GM12878 (cell line): Measurements from ENCODE around the gene ASTL. TPM values are rescaled to one million over a fixed set of nuclear protein-coding genes. Genes with fewer than 3 reads are reported as not detected.

Experiments
- ATAC-seq: fragments of 200-7000 bp; cut with Tn5 transposase; 3 replicates; pipeline ENCODE4 v1.9.1; 2020; ENCODE audit warnings: mild to moderate bottlenecking, moderate library complexity
- BruUV-seq: library from RNA; stranded (reverse); fragments of 400-500 nt; replicated peaks from 2 replicates; lab custom pipeline; 2021; lab: Mats Ljungman, UMichigan
- CTCF ChIA-PET: fragments of 300-600 bp; sonication (Branson Sonifier 250); formaldehyde crosslinking; extraction: SDS; loops from one replicate; lab custom pipeline; 2021; ENCODE audit warnings: inconsistent platforms; lab: Yijun Ruan, JAX
- POLR2A ChIA-PET: fragments of 350-600 bp; formaldehyde crosslinking; extraction: SDS; loops from one replicate; lab custom pipeline; 2021; ENCODE audit warnings: inconsistent platforms; lab: Charles Lee
- RAD21 ChIA-PET: fragments of 300-600 bp; sonication (Branson Sonifier 250); formaldehyde crosslinking; loops from one replicate; lab custom pipeline; 2023; ENCODE audit warnings: antibody characterized with exemption; ENCODE audit not compliant: unreplicated experiment; lab: Charles Lee
- SMC1A ChIA-PET: fragments of 300-600 bp; sonication (Branson Sonifier 250); formaldehyde crosslinking; loops from one replicate; lab custom pipeline; 2023; ENCODE audit not compliant: unreplicated experiment, uncharacterized antibody; lab: Charles Lee
- DNase-seq: peaks from one replicate; pipeline ENCODE4 v3.0.0-alpha.2; 2011; ENCODE audit warnings: low read depth, low spot score
- FAIRE-seq: peaks from 3 replicates; lab custom pipeline; 2011; peaks lifted over from hg19 to GRCh38; lab: Jason Lieb, UNC
- H2AFZ ChIP-seq: 2 replicates; pipeline ENCODE4 v1.6.0; 2011; ENCODE audit warnings: low read depth, low read length, control low read depth; ENCODE audit not compliant: control insufficient read depth
- H3K27ac ChIP-seq: 2 replicates; pipeline ENCODE4 v1.5.1; 2011; ENCODE audit warnings: control low read depth; ENCODE audit not compliant: control insufficient read depth, insufficient read depth
- H3K27me3 ChIP-seq, 2 experiments: replicated peaks in 1 of 2; 2 replicates each; pipeline versions ENCODE4 v1.6.0 to v1.6.1; 2011; ENCODE audit warnings: low read length in 1 of 2; ENCODE audit not compliant: control insufficient read depth in 2 of 2, insufficient read depth in 2 of 2
- H3K36me3 ChIP-seq, 2 experiments: 2 replicates each; pipeline ENCODE4 v1.5.1; 2011; ENCODE audit warnings: low read length in 1 of 2; ENCODE audit not compliant: control insufficient read depth in 2 of 2, insufficient read depth in 2 of 2
- H3K4me1 ChIP-seq: 2 replicates; pipeline ENCODE4 v1.6.1; 2011; ENCODE audit warnings: mild to moderate bottlenecking, low read length, moderate library complexity, mixed read lengths; ENCODE audit not compliant: control insufficient read depth, insufficient read depth
- H3K4me2 ChIP-seq: 2 replicates; pipeline ENCODE4 v1.6.0; 2011; ENCODE audit warnings: control low read depth; ENCODE audit not compliant: control insufficient read depth, insufficient read depth
- H3K4me3 ChIP-seq: fragments of 200-600 bp; sonication (generic); 2 replicates; pipeline ENCODE4 v1.5.1; 2016
- H3K79me2 ChIP-seq: 2 replicates; pipeline ENCODE4 v1.6.0; 2011; ENCODE audit warnings: low read length; ENCODE audit not compliant: control insufficient read depth, insufficient read depth
- H3K9ac ChIP-seq: 2 replicates; pipeline ENCODE4 v1.8.0; 2011; ENCODE audit warnings: low read length, control low read depth, mixed read lengths; ENCODE audit not compliant: control insufficient read depth, insufficient read depth
- H3K9me3 ChIP-seq: replicated peaks from 3 replicates; pipeline ENCODE4 v1.5.1; 2011; ENCODE audit warnings: mild to moderate bottlenecking, low read length; ENCODE audit not compliant: control insufficient read depth, insufficient read depth
- H4K20me1 ChIP-seq: 2 replicates; pipeline ENCODE4 v1.6.0; 2011; ENCODE audit not compliant: control insufficient read depth, insufficient read depth
- ASH2L ChIP-seq: fragments of 300-600, 200-600 bp; sonication (generic); IDR thresholded peaks from 2 replicates; pipeline ENCODE4 v1.6.1; 2017; ENCODE audit warnings: low read depth, mild to moderate bottlenecking, borderline replicate concordance
- CHD1 ChIP-seq: IDR thresholded peaks from 2 replicates; pipeline ENCODE4 v1.6.1; 2012; ENCODE audit warnings: low read depth, low read length, improper control_type of control experiment
- EP300 ChIP-seq, 2 experiments: fragments of 150-350 bp in 1 of 2; IDR thresholded peaks; 2 replicates each; pipeline ENCODE4 v1.6.1; 2011 to 2012; ENCODE audit warnings: low read depth in 2 of 2, low read length in 2 of 2, borderline replicate concordance in 1 of 2, improper control_type of control experiment in 1 of 2, inconsistent platforms in 1 of 2; ENCODE audit not compliant: control insufficient read depth in 1 of 2
- EZH2 ChIP-seq: IDR thresholded peaks from 2 replicates; pipeline ENCODE4 v1.6.1; 2012; ENCODE audit warnings: low read depth, mild to moderate bottlenecking, control low read depth, inconsistent platforms, low read length, borderline replicate concordance; ENCODE audit not compliant: control insufficient read depth
- FOXK2 ChIP-seq: fragments of 450-650 bp; IDR thresholded peaks from 2 replicates; pipeline ENCODE4 v1.6.1; 2017; ENCODE audit warnings: mild to moderate bottlenecking, moderate library complexity
- RELA ChIP-seq: fragments of 450-650 bp; IDR thresholded peaks from 2 replicates; pipeline ENCODE4 v1.8.0; 2014; ENCODE audit warnings: borderline replicate concordance; ENCODE audit not compliant: partially characterized antibody
- SMAD5 ChIP-seq: IDR thresholded peaks from 2 replicates; pipeline ENCODE4 v1.6.1; 2016; ENCODE audit warnings: antibody characterized with exemption, low read depth
- SMARCA5 ChIP-seq: fragments of 450-650 bp; IDR thresholded peaks from 2 replicates; pipeline ENCODE4 v1.6.1; 2017; ENCODE audit warnings: mild to moderate bottlenecking
- SMC3 ChIP-seq: IDR thresholded peaks from 2 replicates; pipeline ENCODE4 v1.6.1; 2011; ENCODE audit warnings: low read length, improper control_type of control experiment, borderline replicate concordance
- SUZ12 ChIP-seq: fragments of 200-600 bp; sonication (generic); IDR thresholded peaks from one replicate; pipeline ENCODE4 v1.6.1; 2018; ENCODE audit warnings: antibody characterized with exemption, mild to moderate bottlenecking; ENCODE audit not compliant: unreplicated experiment
- TCF12 ChIP-seq: IDR thresholded peaks from 2 replicates; pipeline ENCODE4 v1.6.1; 2011; ENCODE audit warnings: low read depth, mild to moderate bottlenecking, low read length
- YBX1 ChIP-seq: fragments of 450-650 bp; IDR thresholded peaks from 2 replicates; pipeline ENCODE4 v1.6.1; 2016; ENCODE audit warnings: antibody characterized with exemption
- WGBS: methylation state at CpG from one replicate; pipeline ENCODE4 v1.1.6; 2016; ENCODE audit warnings: low lambda C conversion rate; ENCODE audit not compliant: insufficient replicate concordance, insufficient coverage; ENCODE audit errors: missing lambda C conversion rate; 5-methylcytosine and 5-hydroxymethylcytosine counted together
- in situ Hi-C: fragments of 300-500 bp; cut with MboI; formaldehyde crosslinking; loops from 9 replicates; pipeline ENCODE4 v1.14.3; 2018; ENCODE audit warnings: mixed read lengths
- intact Hi-C: fragments of 100-400 bp; cut with micrococcal nuclease; formaldehyde crosslinking; loops from one replicate; pipeline ENCODE4 v1.14.2; 2022; ENCODE audit not compliant: unreplicated experiment
- polyA plus RNA-seq, 11 experiments: library from polyadenylated mRNA; depleted of rRNA in 4 of 11; unstranded in 6 of 11; stranded (reverse) in 5 of 11; fragments of >200 nt; fragmentation: Nextera tagmentation in 4 of 11; fragmentation: Illumina TruSeq in 1 of 11; extraction: Ambion mirVana in 4 of 11; extraction: Trizol in 1 of 11; gene quantifications; 1 replicate in 1 of 11; 2 replicates in 10 of 11; pipeline versions ENCODE4 v1.2.1 to v1.2.3, GENCODE V29; 2011 to 2016; ENCODE audit warnings: inconsistent platforms in 2 of 11, missing spikeins in 2 of 11, low read depth in 1 of 11
- total RNA-seq, 4 experiments: library from RNA; depleted of rRNA in 3 of 4; stranded (reverse); fragments of >200 nt in 3 of 4; fragmentation: Illumina TruSeq in 1 of 4; extraction: Trizol in 1 of 4; gene quantifications; 2 replicates each; pipeline versions ENCODE4 v1.2.1 to v1.2.3, GENCODE V29; 2013 to 2021
- TF ChIP-seq, protein P1 (sequence below): fragments of 450-650 bp; IDR thresholded peaks from 2 replicates; pipeline ENCODE4 v1.6.1; 2017; ENCODE audit warnings: borderline replicate concordance
- TF ChIP-seq, protein P2 (sequence below): fragments of 450-650 bp; conservative IDR thresholded peaks from 2 replicates; pipeline ENCODE4 v1.6.1; 2017; ENCODE audit warnings: mild to moderate bottlenecking, moderate library complexity
- TF ChIP-seq, protein P3 (sequence below): IDR thresholded peaks from 2 replicates; pipeline ENCODE4 v1.6.1; 2011; ENCODE audit warnings: borderline replicate concordance, low read depth, mild to moderate bottlenecking, moderate library complexity, mixed read lengths, low read length; ENCODE audit not compliant: insufficient read depth; ENCODE audit errors: extremely low read length

The ASTL gene
- total and polyA plus RNA-seq, 10 of the 15 experiments (the other 5 are each of a cell fraction or from before 2014, with no cell fraction given), result 0.18 to 1.0 (median 0.38) TPM; not detected in 4

DNA sequence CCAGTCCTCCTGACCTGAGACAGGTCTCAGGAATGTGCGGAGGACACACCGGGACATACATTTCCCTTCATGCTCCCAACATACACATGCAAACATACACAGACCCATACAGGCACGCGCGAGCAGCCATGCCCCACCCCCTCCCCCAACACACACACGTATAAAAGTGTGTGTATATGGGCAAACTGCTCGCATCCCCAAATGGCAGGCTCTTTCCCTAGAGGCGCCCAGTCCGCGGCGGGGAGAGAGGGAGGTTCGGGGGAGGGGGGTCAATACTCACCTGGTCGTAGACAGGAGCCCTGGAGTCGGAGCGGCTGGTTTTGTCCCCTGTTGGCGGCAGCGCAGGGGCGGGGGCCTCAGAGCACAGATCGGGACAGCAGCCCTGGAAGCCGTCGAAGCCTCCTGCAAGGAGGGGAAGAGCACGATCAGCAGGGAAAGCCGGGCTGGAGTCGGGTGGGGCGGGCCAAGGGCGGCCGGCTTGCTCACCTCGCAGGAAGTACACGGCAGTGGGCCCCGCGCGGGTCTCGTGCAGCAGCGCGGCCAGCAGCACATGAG, 6.3 kb upstream of the ASTL start:
- H3K9ac ChIP-seq, result peak overlapping the region; percentile 84
- H3K4me1 ChIP-seq, result peaks cover 45% of the 10 kb centered on the region
- no peak for DNase-seq
- TF ChIP-seq ASH2L (no peak), SMC3 (no peak), EP300 (IDR thresholded peaks at IDR 0.05; ENCODE audit: borderline replicate concordance in 1 of 2, control insufficient read depth in 1 of 2, low read depth in 2 of 2, low read length in 2 of 2) (0 out of 4 replicates have a peak, but pooled peaks of 1 of the 2 experiments have one; percentile 9), SMARCA5 (no peak), TCF12 (no peak), CHD1 (no peak), SMAD5 (no peak; the same call in 1 of the 2 replicates), SUZ12 (no peak), RELA (no peak), YBX1 (no peak), EZH2 (no peak), FOXK2 (no peak)
- TF ChIP-seq, protein P1, sequence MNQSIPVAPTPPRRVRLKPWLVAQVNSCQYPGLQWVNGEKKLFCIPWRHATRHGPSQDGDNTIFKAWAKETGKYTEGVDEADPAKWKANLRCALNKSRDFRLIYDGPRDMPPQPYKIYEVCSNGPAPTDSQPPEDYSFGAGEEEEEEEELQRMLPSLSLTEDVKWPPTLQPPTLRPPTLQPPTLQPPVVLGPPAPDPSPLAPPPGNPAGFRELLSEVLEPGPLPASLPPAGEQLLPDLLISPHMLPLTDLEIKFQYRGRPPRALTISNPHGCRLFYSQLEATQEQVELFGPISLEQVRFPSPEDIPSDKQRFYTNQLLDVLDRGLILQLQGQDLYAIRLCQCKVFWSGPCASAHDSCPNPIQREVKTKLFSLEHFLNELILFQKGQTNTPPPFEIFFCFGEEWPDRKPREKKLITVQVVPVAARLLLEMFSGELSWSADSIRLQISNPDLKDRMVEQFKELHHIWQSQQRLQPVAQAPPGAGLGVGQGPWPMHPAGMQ, result no peak
- TF ChIP-seq, protein P2, sequence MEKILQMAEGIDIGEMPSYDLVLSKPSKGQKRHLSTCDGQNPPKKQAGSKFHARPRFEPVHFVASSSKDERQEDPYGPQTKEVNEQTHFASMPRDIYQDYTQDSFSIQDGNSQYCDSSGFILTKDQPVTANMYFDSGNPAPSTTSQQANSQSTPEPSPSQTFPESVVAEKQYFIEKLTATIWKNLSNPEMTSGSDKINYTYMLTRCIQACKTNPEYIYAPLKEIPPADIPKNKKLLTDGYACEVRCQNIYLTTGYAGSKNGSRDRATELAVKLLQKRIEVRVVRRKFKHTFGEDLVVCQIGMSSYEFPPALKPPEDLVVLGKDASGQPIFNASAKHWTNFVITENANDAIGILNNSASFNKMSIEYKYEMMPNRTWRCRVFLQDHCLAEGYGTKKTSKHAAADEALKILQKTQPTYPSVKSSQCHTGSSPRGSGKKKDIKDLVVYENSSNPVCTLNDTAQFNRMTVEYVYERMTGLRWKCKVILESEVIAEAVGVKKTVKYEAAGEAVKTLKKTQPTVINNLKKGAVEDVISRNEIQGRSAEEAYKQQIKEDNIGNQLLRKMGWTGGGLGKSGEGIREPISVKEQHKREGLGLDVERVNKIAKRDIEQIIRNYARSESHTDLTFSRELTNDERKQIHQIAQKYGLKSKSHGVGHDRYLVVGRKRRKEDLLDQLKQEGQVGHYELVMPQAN, result no peak; the same call in 1 of the 2 replicates
- TF ChIP-seq, protein P3, sequence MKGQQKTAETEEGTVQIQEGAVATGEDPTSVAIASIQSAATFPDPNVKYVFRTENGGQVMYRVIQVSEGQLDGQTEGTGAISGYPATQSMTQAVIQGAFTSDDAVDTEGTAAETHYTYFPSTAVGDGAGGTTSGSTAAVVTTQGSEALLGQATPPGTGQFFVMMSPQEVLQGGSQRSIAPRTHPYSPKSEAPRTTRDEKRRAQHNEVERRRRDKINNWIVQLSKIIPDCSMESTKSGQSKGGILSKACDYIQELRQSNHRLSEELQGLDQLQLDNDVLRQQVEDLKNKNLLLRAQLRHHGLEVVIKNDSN, result no peak

More for the DNA sequence above, 6.3 kb upstream of the ASTL start:
- no peaks in the 10 kb centered on the region for H4K20me1 ChIP-seq
- no peaks in the 10 kb centered on the region for H3K27me3 ChIP-seq
- no peaks in the 10 kb centered on the region for H3K9me3 ChIP-seq
- intact Hi-C loops (loop anchor here (1.0 to 5.0 kb wide), 4 partner anchors 13 to 383 kb away; partner anchors contain the start of genes NCAPH and STARD7), in situ Hi-C loops (loop anchor here (5.0 kb wide), 2 partner anchors 33 to 118 kb away; no protein-coding TSS in a partner anchor)
- H3K4me2 ChIP-seq, result peak overlapping the region; percentile 95
- peaks cover 29% of the 10 kb centered on the region for H3K79me2 ChIP-seq
- FAIRE-seq (no peak), ATAC-seq (no peak)
- peaks cover 7% of the 10 kb centered on the region in 2 experiments; a peak in 2 of 4 replicates for H3K36me3 ChIP-seq
- BruUV-seq, result no TSS peak
- H3K27ac ChIP-seq, result peak overlapping the region; percentile 89
- CTCF ChIA-PET, result interaction anchor here (0.8 to 14.4 kb wide), 5 partner anchors 13 to 123 kb away, joined by 3 to 535 read pairs (median 42); partner anchors contain the start of gene ADRA2B
- POLR2A ChIA-PET, result interaction anchor here (4.2 to 9.5 kb wide), 4 partner anchors 14 to 64 kb away, joined by 12 to 161 read pairs (median 58); partner anchors contain the start of gene STARD7
- H2AFZ ChIP-seq, result no peak overlapping the region
- H3K4me3 ChIP-seq, result peak overlapping the region; percentile 92
- RAD21 ChIA-PET, result interaction anchor here (0.8 to 18.1 kb wide), 3 partner anchors 13 to 31 kb away, joined by 3 to 463 read pairs (median 182); no protein-coding TSS in a partner anchor
- whole genome bisulfite sequencing, result under 1% methylated on average over 30 of the region's 35 CpGs
- SMC1A ChIA-PET, result interaction anchor here (1.4 to 14.4 kb wide), 3 partner anchors 14 to 28 kb away, joined by 4 to 338 read pairs (median 139); no protein-coding TSS in a partner anchor
